Neuronal stem cell (in vitro differentiated cells): ENCODE data around the gene TUBA3D. TPM values are rescaled to one million over a fixed set of nuclear protein-coding genes. Genes with fewer than 3 reads are reported as not detected.
"Not testable (repeated sequence)": the region's sequence is repeated elsewhere in the genome, so short reads cannot be mapped to it uniquely, and the experiment has no call there.

Experiments
- DNase-seq: peaks from one replicate; pipeline ENCODE4 v3.0.0-alpha.2; 2013; ENCODE audit warnings: low spot score
- H2AFZ ChIP-seq: one replicate; pipeline ENCODE4 v1.6.1; 2013; ENCODE audit warnings: mild to moderate bottlenecking, low read length, inconsistent platforms
- H2AK5ac ChIP-seq: 2 replicates; pipeline ENCODE4 v1.6.1; 2013; ENCODE audit warnings: low read depth, mild to moderate bottlenecking, inconsistent platforms, low read length, moderate library complexity, mixed read lengths
- H2BK120ac ChIP-seq: 2 replicates; pipeline ENCODE4 v1.6.1; 2013; ENCODE audit warnings: low read depth, mild to moderate bottlenecking, inconsistent platforms, low read length, moderate library complexity, mixed read lengths
- H2BK12ac ChIP-seq: one replicate; pipeline ENCODE4 v1.6.1; 2013; ENCODE audit warnings: low read length, inconsistent platforms
- H2BK15ac ChIP-seq: 2 replicates; pipeline ENCODE4 v1.6.1; 2013; ENCODE audit warnings: mild to moderate bottlenecking, low read length, inconsistent platforms, mixed read lengths
- H2BK5ac ChIP-seq: one replicate; pipeline ENCODE4 v1.6.1; 2013; ENCODE audit warnings: inconsistent platforms, mild to moderate bottlenecking, low read length, moderate library complexity
- H3K14ac ChIP-seq: one replicate; pipeline ENCODE4 v1.6.1; 2013; ENCODE audit warnings: low read length, inconsistent platforms
- H3K18ac ChIP-seq: 2 replicates; pipeline ENCODE4 v1.6.1; 2013; ENCODE audit warnings: low read length, inconsistent platforms
- H3K23ac ChIP-seq: 2 replicates; pipeline ENCODE4 v1.6.1; 2013; ENCODE audit warnings: low read depth, mild to moderate bottlenecking, mixed read lengths, low read length, inconsistent platforms; ENCODE audit not compliant: poor library complexity
- H3K27ac ChIP-seq: replicated peaks from 3 replicates; pipeline ENCODE4 v1.5.1; 2013; ENCODE audit warnings: low read length, inconsistent platforms
- H3K27me3 ChIP-seq, 3 experiments: 2 replicates each; pipeline ENCODE4 v1.6.1; 2013; ENCODE audit warnings: low read length in 3 of 3, mild to moderate bottlenecking in 2 of 3, inconsistent platforms in 1 of 3, low read depth in 1 of 3, mixed read lengths in 1 of 3, moderate library complexity in 1 of 3; ENCODE audit not compliant: control insufficient read depth in 3 of 3, insufficient read depth in 3 of 3
- H3K36me3 ChIP-seq, 2 donors: replicated peaks in 1 of 2; 2 replicates each; pipeline ENCODE4 v1.6.1; 2013; ENCODE audit warnings: low read length in 2 of 2; ENCODE audit not compliant: control insufficient read depth in 2 of 2, insufficient read depth in 2 of 2
- H3K4ac ChIP-seq: 2 replicates; pipeline ENCODE4 v1.6.1; 2013; ENCODE audit warnings: inconsistent platforms, mild to moderate bottlenecking, low read length, moderate library complexity
- H3K4me1 ChIP-seq, 2 donors: 1 replicate in 1 of 2; 2 replicates in 1 of 2; pipeline ENCODE4 v1.6.1; 2013; ENCODE audit warnings: low read length in 2 of 2, low read depth in 1 of 2; ENCODE audit not compliant: control insufficient read depth in 2 of 2, insufficient read depth in 1 of 2
- H3K4me2 ChIP-seq: one replicate; pipeline ENCODE4 v1.6.1; 2013; ENCODE audit warnings: mild to moderate bottlenecking, low read length, inconsistent platforms; ENCODE audit not compliant: insufficient read depth, poor library complexity, severe bottlenecking
- H3K4me3 ChIP-seq, 2 donors: 2 replicates each; pipeline ENCODE4 v1.5.1; 2013; ENCODE audit warnings: low read length in 2 of 2, mild to moderate bottlenecking in 2 of 2, inconsistent platforms in 1 of 2, moderate library complexity in 1 of 2
- H3K79me1 ChIP-seq: one replicate; pipeline ENCODE4 v1.6.1; 2013; ENCODE audit warnings: low read depth, mild to moderate bottlenecking, inconsistent platforms, low read length, moderate library complexity
- H3K9ac ChIP-seq: one replicate; pipeline ENCODE4 v1.6.1; 2013; ENCODE audit warnings: mild to moderate bottlenecking, low read depth, low read length, inconsistent platforms; ENCODE audit not compliant: poor library complexity
- H3K9me3 ChIP-seq, 2 donors: replicated peaks in 1 of 2; 2 replicates each; pipeline versions ENCODE3 to v1.6.1; 2013; ENCODE audit warnings: low read length in 2 of 2, mild to moderate bottlenecking in 2 of 2, inconsistent platforms in 1 of 2, low read depth in 1 of 2, mixed read lengths in 1 of 2, moderate library complexity in 1 of 2; ENCODE audit not compliant: control insufficient read depth in 2 of 2, insufficient read depth in 1 of 2
- H4K8ac ChIP-seq: one replicate; pipeline ENCODE4 v1.6.1; 2013; ENCODE audit warnings: low read depth, mild to moderate bottlenecking, inconsistent platforms, low read length, moderate library complexity
- H4K91ac ChIP-seq: one replicate; pipeline ENCODE4 v1.6.1; 2013; ENCODE audit warnings: low read length, low read depth, mild to moderate bottlenecking, inconsistent platforms; ENCODE audit not compliant: poor library complexity
- WGBS, 2 donors: extraction: QIAGEN DNeasy Blood & Tissue Kit; methylation state at CpG; one replicate each; pipeline ENCODE4 v1.1.7; 2013; ENCODE audit warnings: missing lambda C conversion rate in 2 of 2, mixed read lengths in 1 of 2; ENCODE audit not compliant: insufficient read length in 2 of 2, insufficient replicate concordance in 1 of 2; ENCODE audit errors: extremely low coverage in 2 of 2; 5-methylcytosine and 5-hydroxymethylcytosine counted together
- polyA plus RNA-seq, 2 experiments: library from polyadenylated mRNA; stranded (reverse); fragments of 200-250 nt; gene quantifications; one replicate each; pipeline ENCODE4 v1.2.3, GENCODE V29; 2013

TUBA3D gene
- polyA plus RNA-seq (2013, experiment 1 of 2) = 0.15 TPM
- 0.11 TPM for polyA plus RNA-seq (2013, experiment 2 of 2)

- Histone ChIP-seq H2BK15ac (no peak within 1 kb of the TSS), H4K91ac (no peak within 1 kb of the TSS), H3K4ac (no peak within 1 kb of the TSS), H3K14ac (no peak within 1 kb of the TSS), H3K79me1 (no peaks in the 10 kb centered on the region), H3K9ac (no peak within 1 kb of the TSS), H3K4me3 (no peak within 1 kb of the TSS), H3K4me2 (no peak within 1 kb of the TSS), H2AK5ac (no peak within 1 kb of the TSS), H4K8ac (no peak within 1 kb of the TSS), H2BK12ac (no peak within 1 kb of the TSS), H2AFZ (no peak within 1 kb of the TSS), H3K18ac (no peak within 1 kb of the TSS), H3K27me3 (no peaks in the 10 kb centered on the region), H2BK5ac (no peak within 1 kb of the TSS), H3K36me3 (no peaks in the 10 kb centered on the region), H3K23ac (no peak within 1 kb of the TSS), H3K27ac (no peak within 1 kb of the TSS), H2BK120ac (no peak within 1 kb of the TSS), H3K9me3 (no peaks in the 10 kb centered on the region), H3K4me1 (no peaks in the 10 kb centered on the region)
- DNase-seq = no peak
- no CpG with 5 or more reads among the region's 27 CpGs for WGBS, 2 donors
Measured at GRCh38 chr2:131475831-131476230, at the start of gene TUBA3D. TUBA3D (plus strand) TSS chr2:131476119; CDS start chr2:131476200, 81 bp downstream.

- H2AFZ ChIP-seq = no peak overlapping the region
- no peak overlapping the region for H2BK5ac ChIP-seq
- H3K18ac ChIP-seq = no peak overlapping the region
- no peak overlapping the region for H3K4ac ChIP-seq
- H3K36me3 ChIP-seq = no peaks in the 10 kb centered on the region
- no peak overlapping the region for H3K9ac ChIP-seq
- H3K27ac ChIP-seq = no peak overlapping the region
- peaks cover 0 to 10% of the 10 kb centered on the region in 2 donors for H3K9me3 ChIP-seq
- H3K27me3 ChIP-seq = peaks cover 0 to 81% (median 7%) of the 10 kb centered on the region in 3 experiments
- no peak overlapping the region for H3K4me2 ChIP-seq
- H2BK12ac ChIP-seq = no peak overlapping the region
- H3K23ac ChIP-seq = no peak overlapping the region
- no peak overlapping the region for H3K14ac ChIP-seq
- H2BK120ac ChIP-seq = no peak overlapping the region
- no peak overlapping the region for H2BK15ac ChIP-seq
- H3K79me1 ChIP-seq = no peaks in the 10 kb centered on the region
- no CpG with 5 or more reads among the region's 5 CpGs for WGBS, 2 donors
- H3K4me3 ChIP-seq = no peak overlapping the region
- no peak overlapping the region for H4K91ac ChIP-seq
- DNase-seq = no peak
- H3K4me1 ChIP-seq = no peaks in the 10 kb centered on the region
- H4K8ac ChIP-seq = no peak overlapping the region
- no peak overlapping the region for H2AK5ac ChIP-seq
Measured at GRCh38 chr2:131426727-131427126, 49.2 kb upstream of the TUBA3D start.

GRCh38 chr2:131431336-131431735 is 44.6 kb upstream of the TUBA3D start:
- no peak overlapping the region for H2AFZ ChIP-seq
- H2BK12ac ChIP-seq = no peak overlapping the region
- H3K27me3 ChIP-seq = peaks cover 0 to 44% (median 2%) of the 10 kb centered on the region in 3 experiments
- H4K91ac ChIP-seq = no peak overlapping the region
- H3K23ac ChIP-seq = no peak overlapping the region
- H3K14ac ChIP-seq = no peak overlapping the region
- no peak overlapping the region for H2BK5ac ChIP-seq
- DNase-seq = no peak
- H3K4me2 ChIP-seq = no peak overlapping the region
- H3K4me1 ChIP-seq = no peaks in the 10 kb centered on the region
- no peak overlapping the region for H2AK5ac ChIP-seq
- H3K36me3 ChIP-seq = no peaks in the 10 kb centered on the region
- no peaks in the 10 kb centered on the region for H3K79me1 ChIP-seq
- H3K9ac ChIP-seq = no peak overlapping the region
- H2BK15ac ChIP-seq = no peak overlapping the region
- WGBS, 2 donors = no CpG with 5 or more reads among the region's 6 CpGs
- no peak overlapping the region for H3K4me3 ChIP-seq
- no peak overlapping the region for H2BK120ac ChIP-seq
- no peak overlapping the region for H3K27ac ChIP-seq
- no peak overlapping the region for H3K18ac ChIP-seq
- H3K4ac ChIP-seq = no peak overlapping the region
- H4K8ac ChIP-seq = no peak overlapping the region
- H3K9me3 ChIP-seq = no peaks in the 10 kb centered on the region

GRCh38 chr2:131440742-131441468 is 35.0 kb upstream of the TUBA3D start:
- not testable (repeated sequence) for H3K4me3 ChIP-seq, H2BK12ac ChIP-seq, H3K18ac ChIP-seq, H4K8ac ChIP-seq, H3K36me3 ChIP-seq, H3K4me1 ChIP-seq, H2AK5ac ChIP-seq, H3K9ac ChIP-seq, H3K14ac ChIP-seq, H3K9me3 ChIP-seq, H2BK15ac ChIP-seq, H4K91ac ChIP-seq, H3K23ac ChIP-seq, H2BK120ac ChIP-seq, H3K27me3 ChIP-seq, DNase-seq, H3K4ac ChIP-seq, H3K79me1 ChIP-seq, H3K4me2 ChIP-seq, H2AFZ ChIP-seq, H3K27ac ChIP-seq, H2BK5ac ChIP-seq
- WGBS, 2 donors = no CpG with 5 or more reads among the region's 7 CpGs
